Measurements from ENCODE around the gene NCBP3.

NCBP3 gene

DNA sequence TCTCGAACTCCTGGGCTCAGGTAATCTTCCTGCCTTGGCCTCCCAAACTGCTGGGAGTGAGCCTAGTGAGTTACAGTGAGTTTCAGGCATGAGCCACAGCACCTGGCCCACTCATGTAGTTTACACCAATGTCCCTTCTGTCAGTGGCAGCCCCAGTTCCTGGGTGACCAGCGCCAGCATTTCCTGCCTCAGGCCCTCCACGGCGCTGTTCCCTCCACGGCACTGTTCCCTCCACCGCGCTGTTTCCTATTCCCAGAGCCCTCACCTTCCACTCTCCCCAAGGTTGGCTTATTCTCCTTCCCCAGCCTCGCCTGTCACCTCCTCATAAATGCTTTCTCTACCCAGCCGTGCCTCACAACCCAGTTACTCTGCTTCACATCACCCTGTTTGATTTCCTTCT lies 77.7 kb downstream of the NCBP3 start:
- peaks cover 0 to 11% (median 5%) of the 10 kb centered on the region in 5 donors for H3K27me3 ChIP-seq (ENCODE audit: control insufficient read depth in 5 of 5, insufficient read depth in 4 of 5, low read length in 5 of 5)
- no peak overlapping the region for H3K9ac ChIP-seq (ENCODE audit: low read length in 5 of 5)
- no peaks in the 10 kb centered on the region for H3K36me3 ChIP-seq (ENCODE audit: control insufficient read depth in 5 of 5, insufficient read depth in 5 of 5, low read length in 5 of 5)
- H3K4me1 ChIP-seq (ENCODE audit: control insufficient read depth in 5 of 5, insufficient read depth in 5 of 5, low read length in 5 of 5): no peaks in the 10 kb centered on the region
- no peak overlapping the region for H3K27ac ChIP-seq (ENCODE audit: low read depth, low read length)
- no peak overlapping the region for H3K4me3 ChIP-seq (ENCODE audit: low read depth in 1 of 5, low read length in 5 of 5)
- peaks cover 0 to 3% (median 0%) of the 10 kb centered on the region in 5 donors for H3K9me3 ChIP-seq (ENCODE audit: control insufficient read depth in 5 of 5, low read length in 5 of 5)

DNA sequence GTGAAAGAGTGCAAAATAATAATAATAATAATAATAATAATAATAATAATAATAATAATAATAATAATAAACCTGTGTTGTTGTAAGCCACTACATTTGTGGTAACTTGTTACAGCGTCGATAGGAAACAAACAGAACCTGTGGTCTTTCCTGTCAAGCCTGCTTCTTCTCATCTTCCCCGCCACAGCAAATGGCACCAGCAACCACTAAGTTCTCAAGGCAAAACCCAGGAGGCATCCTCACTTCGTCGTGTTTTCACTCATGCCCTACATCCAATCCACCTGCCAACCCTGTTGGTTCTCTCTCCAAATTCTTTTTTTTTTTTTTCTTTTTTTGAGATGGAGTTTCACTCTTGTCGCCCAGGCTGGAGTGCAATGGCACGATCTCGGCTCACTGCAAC lies 79.3 kb downstream of the NCBP3 start:
- no peak overlapping the region for H3K9ac ChIP-seq (ENCODE audit: low read length in 5 of 5)
- H3K4me3 ChIP-seq (ENCODE audit: low read depth in 1 of 5, low read length in 5 of 5): no peak overlapping the region
- H3K9me3 ChIP-seq (ENCODE audit: control insufficient read depth in 5 of 5, low read length in 5 of 5): peaks cover 0 to 3% (median 0%) of the 10 kb centered on the region in 5 donors
- peaks cover 0 to 13% (median 4%) of the 10 kb centered on the region in 5 donors for H3K27me3 ChIP-seq (ENCODE audit: control insufficient read depth in 5 of 5, insufficient read depth in 4 of 5, low read length in 5 of 5)
- H3K4me1 ChIP-seq (ENCODE audit: control insufficient read depth in 5 of 5, insufficient read depth in 5 of 5, low read length in 5 of 5): no peaks in the 10 kb centered on the region
- no peaks in the 10 kb centered on the region for H3K36me3 ChIP-seq (ENCODE audit: control insufficient read depth in 5 of 5, insufficient read depth in 5 of 5, low read length in 5 of 5)
- H3K27ac ChIP-seq (ENCODE audit: low read depth, low read length): no peak overlapping the region

DNA sequence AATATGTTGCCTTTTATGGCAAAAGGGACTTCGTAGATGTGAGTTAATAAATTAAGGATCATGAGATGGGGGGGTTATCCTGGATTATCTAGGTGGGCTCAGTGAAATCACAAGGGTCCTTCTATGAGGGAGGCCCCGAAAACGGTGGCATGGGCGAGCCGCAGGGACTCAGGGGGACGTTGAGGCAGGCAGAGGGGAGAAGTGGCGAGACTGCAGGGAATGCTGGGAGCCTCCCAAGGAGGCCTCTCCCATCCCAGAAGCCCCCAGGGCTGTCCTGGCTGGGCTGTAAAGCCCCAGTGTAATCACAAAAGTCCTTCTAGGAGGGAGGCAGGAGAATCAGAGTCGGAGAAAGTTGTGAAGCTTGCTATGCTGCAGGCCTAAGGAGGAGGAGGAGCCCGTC lies 80.1 kb downstream of the NCBP3 start:
- Histone ChIP-seq H3K36me3 (ENCODE audit: control insufficient read depth in 5 of 5, insufficient read depth in 5 of 5, low read length in 5 of 5) (no peaks in the 10 kb centered on the region), H3K27ac (ENCODE audit: low read depth, low read length) (no peak overlapping the region), H3K9me3 (ENCODE audit: control insufficient read depth in 5 of 5, low read length in 5 of 5) (peaks cover 0 to 3% (median 0%) of the 10 kb centered on the region in 5 donors), H3K4me3 (ENCODE audit: low read depth in 1 of 5, low read length in 5 of 5) (no peak overlapping the region), H3K9ac (ENCODE audit: low read length in 5 of 5) (no peak overlapping the region), H3K4me1 (ENCODE audit: control insufficient read depth in 5 of 5, insufficient read depth in 5 of 5, low read length in 5 of 5) (no peaks in the 10 kb centered on the region), H3K27me3 (ENCODE audit: control insufficient read depth in 5 of 5, insufficient read depth in 4 of 5, low read length in 5 of 5) (peaks cover 0 to 16% (median 8%) of the 10 kb centered on the region in 5 donors)

DNA sequence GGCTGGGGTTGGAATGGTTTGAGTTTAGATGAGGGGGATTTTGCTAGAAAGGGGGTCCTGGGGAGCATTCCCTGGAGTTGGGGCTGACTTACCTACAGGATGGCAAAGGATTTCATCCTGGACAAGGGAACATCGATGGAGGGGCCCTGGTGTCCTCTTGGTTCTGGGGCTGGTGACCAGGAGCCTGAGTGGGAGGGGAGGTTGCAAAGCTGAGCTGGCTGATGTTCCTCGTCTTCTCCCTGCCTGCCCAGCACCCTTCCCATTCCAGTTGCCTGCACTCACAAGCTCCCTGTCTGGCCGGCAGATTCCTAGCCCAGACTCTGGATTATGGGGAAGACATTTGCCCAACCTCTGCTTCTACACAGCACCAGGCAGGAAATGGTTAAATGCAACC lies 82.3 kb downstream of the NCBP3 start:
- H3K9ac ChIP-seq (ENCODE audit: low read length in 5 of 5): no peak overlapping the region
- H3K27ac ChIP-seq (ENCODE audit: low read depth, low read length): no peak overlapping the region
- H3K4me3 ChIP-seq (ENCODE audit: low read depth in 1 of 5, low read length in 5 of 5): no peak overlapping the region

DNA sequence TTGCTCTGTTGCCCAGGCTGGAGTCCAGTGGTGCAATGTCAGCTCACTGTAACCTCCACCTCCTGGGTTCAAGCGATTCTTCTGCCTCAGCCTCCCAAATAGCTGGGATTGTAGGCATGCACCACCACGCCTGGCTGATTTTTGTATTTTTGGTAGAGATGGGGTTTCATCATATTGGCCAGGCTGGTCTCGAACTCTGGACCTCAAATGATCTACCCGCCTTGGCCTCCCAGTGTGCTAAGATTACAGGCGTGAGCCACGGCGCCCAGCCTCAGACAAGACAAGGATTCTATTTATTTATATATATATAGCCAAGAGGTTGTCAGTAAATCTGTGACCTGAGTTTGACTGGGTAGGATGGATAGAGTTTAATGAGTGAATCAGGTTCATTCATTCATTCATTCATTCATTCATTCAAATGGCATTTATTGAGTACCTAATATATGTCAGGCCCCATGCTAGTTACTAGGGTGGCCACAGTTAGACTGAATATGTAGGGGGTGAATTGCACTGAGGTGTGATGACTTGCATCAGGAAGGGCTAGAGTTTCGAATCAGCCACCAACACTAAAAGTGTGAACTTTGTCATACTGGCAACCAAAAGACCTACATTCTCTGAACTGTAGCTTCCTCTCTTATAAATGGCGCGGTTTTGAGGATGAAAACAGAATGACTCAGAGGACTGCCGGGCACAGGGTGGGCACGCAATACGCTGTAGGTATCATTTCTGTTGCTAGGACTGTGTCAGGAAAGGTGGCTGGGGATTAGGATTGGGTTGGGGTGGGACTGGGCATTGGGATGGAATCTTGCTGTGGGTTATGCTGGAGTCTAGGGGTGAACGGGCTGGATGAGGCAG lies 82.9 kb downstream of the NCBP3 start:
- Histone ChIP-seq H3K27ac (ENCODE audit: low read depth, low read length) (no peak overlapping the region), H3K36me3 (ENCODE audit: control insufficient read depth in 5 of 5, insufficient read depth in 5 of 5, low read length in 5 of 5) (no peaks in the 10 kb centered on the region), H3K9me3 (ENCODE audit: control insufficient read depth in 5 of 5, low read length in 5 of 5) (peaks cover 0 to 17% (median 11%) of the 10 kb centered on the region in 5 donors), H3K9ac (ENCODE audit: low read length in 5 of 5) (no peak overlapping the region), H3K4me3 (ENCODE audit: low read depth in 1 of 5, low read length in 5 of 5) (no peak overlapping the region), H3K27me3 (ENCODE audit: control insufficient read depth in 5 of 5, insufficient read depth in 4 of 5, low read length in 5 of 5) (peaks cover 0 to 13% (median 4%) of the 10 kb centered on the region in 5 donors), H3K4me1 (ENCODE audit: control insufficient read depth in 5 of 5, insufficient read depth in 5 of 5, low read length in 5 of 5) (no peaks in the 10 kb centered on the region)

More for the DNA sequence above, 82.3 kb downstream of the NCBP3 start:
- Histone ChIP-seq H3K36me3 (ENCODE audit: control insufficient read depth in 5 of 5, insufficient read depth in 5 of 5, low read length in 5 of 5) (no peaks in the 10 kb centered on the region), H3K27me3 (ENCODE audit: control insufficient read depth in 5 of 5, insufficient read depth in 4 of 5, low read length in 5 of 5) (peaks cover 0 to 13% (median 4%) of the 10 kb centered on the region in 5 donors), H3K4me1 (ENCODE audit: control insufficient read depth in 5 of 5, insufficient read depth in 5 of 5, low read length in 5 of 5) (no peaks in the 10 kb centered on the region), H3K9me3 (ENCODE audit: control insufficient read depth in 5 of 5, low read length in 5 of 5) (peaks cover 0 to 17% (median 11%) of the 10 kb centered on the region in 5 donors)

DNA sequence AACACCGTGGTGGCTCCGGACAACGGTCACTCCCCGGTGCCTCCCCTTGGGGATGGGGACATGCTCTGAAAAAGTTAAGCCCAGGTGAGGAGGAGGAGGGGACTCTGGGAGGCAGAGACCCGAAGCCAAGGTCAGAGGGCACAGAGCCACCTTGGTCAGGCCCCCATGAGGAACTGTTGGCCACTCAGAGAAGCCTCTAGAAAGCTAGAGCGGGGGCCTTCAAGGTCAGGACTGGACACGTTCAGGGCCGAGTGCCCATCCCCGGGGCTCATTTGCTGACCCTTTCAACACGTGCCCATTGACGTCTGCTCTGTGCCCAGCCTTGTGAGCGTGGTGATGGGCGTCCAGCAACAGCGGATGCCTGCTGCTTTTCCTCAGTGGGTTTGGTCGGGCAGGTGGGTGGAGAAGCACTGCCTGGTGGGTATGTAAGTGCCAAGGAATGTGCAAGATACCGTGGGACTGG lies 84.1 kb downstream of the NCBP3 start:
- H3K27me3 ChIP-seq (ENCODE audit: control insufficient read depth in 5 of 5, insufficient read depth in 4 of 5, low read length in 5 of 5): peaks cover 3 to 13% (median 4%) of the 10 kb centered on the region in 5 donors
- H3K27ac ChIP-seq (ENCODE audit: low read depth, low read length): no peak overlapping the region
- peaks cover 0 to 13% (median 11%) of the 10 kb centered on the region in 5 donors for H3K9me3 ChIP-seq (ENCODE audit: control insufficient read depth in 5 of 5, low read length in 5 of 5)
- no peak overlapping the region for H3K9ac ChIP-seq (ENCODE audit: low read length in 5 of 5)
- no peaks in the 10 kb centered on the region for H3K36me3 ChIP-seq (ENCODE audit: control insufficient read depth in 5 of 5, insufficient read depth in 5 of 5, low read length in 5 of 5)
- no peaks in the 10 kb centered on the region for H3K4me1 ChIP-seq (ENCODE audit: control insufficient read depth in 5 of 5, insufficient read depth in 5 of 5, low read length in 5 of 5)
- no peak overlapping the region for H3K4me3 ChIP-seq (ENCODE audit: low read depth in 1 of 5, low read length in 5 of 5)

DNA sequence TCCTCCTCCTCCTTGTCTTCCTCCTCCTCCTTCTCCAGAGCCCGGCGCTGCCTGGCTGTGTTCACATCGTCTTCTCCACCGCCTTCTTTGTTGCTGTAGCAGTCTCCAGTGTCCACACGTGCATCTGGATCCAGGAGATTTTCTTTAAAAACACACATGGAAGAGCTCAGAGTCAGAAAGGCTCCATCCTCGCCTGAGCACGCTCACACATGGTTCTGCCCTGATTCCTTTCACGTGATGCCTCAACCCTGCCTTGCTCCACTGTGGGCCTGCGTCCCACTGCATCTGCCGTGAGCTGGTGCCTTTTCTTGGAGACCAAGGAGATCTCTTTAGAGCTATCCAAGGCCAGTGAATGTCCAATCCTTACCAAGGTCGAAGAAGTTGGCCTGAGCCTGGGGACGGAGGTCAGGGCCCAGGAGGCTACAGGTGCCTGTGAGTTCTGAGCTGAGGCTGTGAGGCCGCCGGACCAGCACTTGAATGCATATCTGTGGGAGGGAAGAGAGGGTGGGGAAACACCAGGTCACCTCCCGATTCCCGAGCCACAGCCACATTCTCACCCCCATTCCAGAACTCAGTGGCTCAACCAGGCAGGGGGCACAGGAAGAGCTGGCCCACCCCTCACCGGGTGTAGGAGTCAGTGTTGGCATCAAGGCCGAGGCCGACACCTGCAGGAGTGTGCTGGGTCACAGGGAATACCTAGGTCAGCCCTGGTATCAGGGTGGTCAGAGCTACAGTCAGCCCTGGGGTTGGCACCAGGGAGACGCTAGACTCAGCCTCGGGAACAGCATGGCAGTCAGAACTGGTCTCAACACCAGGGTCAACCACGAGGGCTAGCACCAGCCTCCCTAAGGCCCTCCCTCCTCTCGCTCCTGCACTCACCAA lies 84.8 kb downstream of the NCBP3 start:
- H3K36me3 ChIP-seq (ENCODE audit: control insufficient read depth in 5 of 5, insufficient read depth in 5 of 5, low read length in 5 of 5): no peaks in the 10 kb centered on the region
- no peaks in the 10 kb centered on the region for H3K4me1 ChIP-seq (ENCODE audit: control insufficient read depth in 5 of 5, insufficient read depth in 5 of 5, low read length in 5 of 5)
- no peak overlapping the region for H3K27ac ChIP-seq (ENCODE audit: low read depth, low read length)
- peaks cover 3 to 13% (median 4%) of the 10 kb centered on the region in 5 donors for H3K27me3 ChIP-seq (ENCODE audit: control insufficient read depth in 5 of 5, insufficient read depth in 4 of 5, low read length in 5 of 5)
- H3K4me3 ChIP-seq (ENCODE audit: low read depth in 1 of 5, low read length in 5 of 5): no peak overlapping the region
- peaks cover 0 to 13% (median 11%) of the 10 kb centered on the region in 5 donors for H3K9me3 ChIP-seq (ENCODE audit: control insufficient read depth in 5 of 5, low read length in 5 of 5)
- H3K9ac ChIP-seq (ENCODE audit: low read length in 5 of 5): no peak overlapping the region

DNA sequence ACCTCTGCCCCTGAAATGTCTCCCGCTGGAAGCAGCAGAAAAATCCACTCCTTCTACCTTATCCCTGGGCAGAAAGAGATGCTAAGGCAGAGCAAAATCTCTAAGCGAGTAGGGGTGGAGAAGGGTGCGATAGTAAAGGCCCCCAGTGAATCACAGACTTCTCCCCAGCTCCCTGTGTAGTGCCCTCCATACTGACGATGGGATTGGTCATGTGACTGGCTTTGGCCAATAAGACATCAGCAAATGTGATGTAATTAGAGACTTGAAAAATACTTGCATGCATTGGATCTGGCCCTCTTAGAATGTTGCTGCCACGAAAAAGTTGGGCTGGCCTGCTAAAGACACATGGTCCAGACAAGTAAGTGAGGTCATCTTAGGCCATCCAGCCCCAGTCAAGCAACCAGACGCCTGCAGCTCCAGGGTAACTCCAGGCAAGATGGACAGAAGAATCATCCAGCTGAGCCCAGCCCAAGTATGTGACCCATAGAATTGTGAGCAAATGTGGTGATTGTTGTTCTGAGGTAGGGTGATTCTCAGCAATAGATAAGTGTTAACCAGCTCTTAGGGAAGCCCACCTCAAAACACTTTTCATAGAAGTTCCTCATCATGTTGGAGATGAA lies 86.3 kb downstream of the NCBP3 start:
- H3K27me3 ChIP-seq (ENCODE audit: control insufficient read depth in 5 of 5, insufficient read depth in 4 of 5, low read length in 5 of 5): peaks cover 3 to 13% (median 4%) of the 10 kb centered on the region in 5 donors
- H3K4me3 ChIP-seq (ENCODE audit: low read depth in 1 of 5, low read length in 5 of 5): peak overlapping the region in 1 of 5 donors; percentile 3
- no peak overlapping the region for H3K9ac ChIP-seq (ENCODE audit: low read length in 5 of 5)
- no peaks in the 10 kb centered on the region for H3K36me3 ChIP-seq (ENCODE audit: control insufficient read depth in 5 of 5, insufficient read depth in 5 of 5, low read length in 5 of 5)
- peaks cover 0 to 13% (median 11%) of the 10 kb centered on the region in 5 donors for H3K9me3 ChIP-seq (ENCODE audit: control insufficient read depth in 5 of 5, low read length in 5 of 5)
- H3K27ac ChIP-seq (ENCODE audit: low read depth, low read length): no peak overlapping the region
- peaks cover 0 to 3% (median 0%) of the 10 kb centered on the region in 5 donors for H3K4me1 ChIP-seq (ENCODE audit: control insufficient read depth in 5 of 5, insufficient read depth in 5 of 5, low read length in 5 of 5)

DNA sequence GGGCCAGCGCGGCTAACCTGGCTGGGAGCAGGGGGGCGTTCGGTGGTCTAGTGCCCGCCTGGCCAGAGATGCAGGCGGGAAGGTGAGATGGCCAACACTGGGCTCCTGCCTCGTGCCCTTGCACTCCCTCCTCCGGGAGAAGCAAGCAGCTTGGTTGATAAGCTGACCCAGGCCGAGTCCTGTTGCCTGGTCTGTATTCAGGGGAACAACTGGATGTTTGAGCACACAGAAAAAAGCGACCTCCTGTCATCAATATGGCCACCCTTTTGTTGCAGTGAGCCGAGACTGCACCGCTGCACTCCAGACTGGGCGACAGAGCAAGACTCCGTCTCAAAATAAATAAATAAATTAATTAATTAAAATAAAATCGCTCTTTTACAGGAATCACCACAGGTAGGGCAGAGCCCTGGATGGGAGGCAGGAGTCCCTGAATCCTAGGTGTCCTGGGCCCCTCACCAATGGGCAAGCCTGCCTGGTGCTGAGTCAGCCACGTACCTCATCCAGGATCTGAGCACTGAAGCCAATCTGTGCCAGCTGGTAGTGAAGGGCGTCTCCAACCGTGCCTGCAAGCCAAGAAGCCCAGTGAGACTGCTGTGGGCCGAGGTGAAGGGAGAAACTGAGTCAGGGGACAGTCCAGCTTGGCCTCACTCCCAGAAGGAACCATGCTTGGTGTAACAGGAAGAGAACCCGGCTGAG lies 90.6 kb downstream of the NCBP3 start:
- Histone ChIP-seq H3K27me3 (ENCODE audit: control insufficient read depth in 5 of 5, insufficient read depth in 4 of 5, low read length in 5 of 5) (peaks cover 5 to 27% (median 23%) of the 10 kb centered on the region in 5 donors), H3K4me1 (ENCODE audit: control insufficient read depth in 5 of 5, insufficient read depth in 5 of 5, low read length in 5 of 5) (peaks cover 0 to 5% (median 3%) of the 10 kb centered on the region in 5 donors), H3K27ac (ENCODE audit: low read depth, low read length) (no peak overlapping the region), H3K9ac (ENCODE audit: low read length in 5 of 5) (no peak overlapping the region), H3K9me3 (ENCODE audit: control insufficient read depth in 5 of 5, low read length in 5 of 5) (peaks cover 0 to 13% (median 11%) of the 10 kb centered on the region in 5 donors), H3K36me3 (ENCODE audit: control insufficient read depth in 5 of 5, insufficient read depth in 5 of 5, low read length in 5 of 5) (no peaks in the 10 kb centered on the region), H3K4me3 (ENCODE audit: low read depth in 1 of 5, low read length in 5 of 5) (no peak overlapping the region)

Measured in subcutaneous abdominal adipose tissue (tissue), 5 donors.